ENCODE results near the gene PSMD1. TPM values are rescaled to one million over a fixed set of nuclear protein-coding genes. Genes with fewer than 3 reads are reported as not detected.

Gene PSMD1
- total RNA-seq, 4 donors from 2014 or later, result 51.5 to 116 (median 67.9) TPM

GRCh38 chr2:231113489-231113888 lies 56.8 kb downstream of the PSMD1 start:
- Histone ChIP-seq H3K4me1 (peaks cover 0 to 29% (median 0%) of the 10 kb centered on the region in 3 donors), H3K27ac (no peak overlapping the region), H3K4me3 (no peak overlapping the region), H3K9me3 (no peaks in the 10 kb centered on the region), H3K36me3 (peaks cover 0 to 30% (median 0%) of the 10 kb centered on the region in 3 donors), H3K27me3 (no peaks in the 10 kb centered on the region)
- TF ChIP-seq CTCF (IDR thresholded peaks at IDR 0.05) (no peak), POLR2A (IDR thresholded peaks at IDR 0.05) (no peak)
- intact Hi-C loops (cut with DNase I), result loop anchor here (5.0 kb wide), 1 partner anchor 79 kb away; no protein-coding TSS in a partner anchor
- WGBS, 2 donors, result 92 to 93% methylated on average over 5 of the region's 5 CpGs
- no peak for DNase-seq

DNA sequence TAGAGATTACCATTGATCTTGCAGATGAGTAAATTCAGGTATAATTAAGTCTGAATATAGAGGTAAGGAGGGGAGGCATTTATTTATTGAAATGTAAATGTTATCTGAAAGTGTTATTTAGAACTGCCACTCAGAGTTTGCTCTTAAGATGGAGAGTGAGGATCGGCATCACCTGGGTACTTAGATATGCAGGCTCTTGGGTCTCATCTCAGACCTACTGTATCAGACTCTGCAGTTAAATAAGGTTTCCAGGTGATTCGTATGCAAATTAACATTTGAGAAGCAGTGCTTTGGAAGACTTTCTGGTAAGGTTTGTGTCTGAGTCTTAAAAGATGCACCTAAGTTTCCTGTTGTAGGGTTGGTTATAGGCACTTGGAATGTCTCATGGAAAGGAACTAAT lies 59.0 kb downstream of the PSMD1 start:
- TF ChIP-seq POLR2A (IDR thresholded peaks at IDR 0.05) (no peak), CTCF (IDR thresholded peaks at IDR 0.05) (no peak)
- Histone ChIP-seq H3K4me1 (peaks cover 0 to 29% (median 0%) of the 10 kb centered on the region in 3 donors), H3K27ac (no peak overlapping the region), H3K4me3 (no peak overlapping the region), H3K36me3 (peaks cover 0 to 15% (median 0%) of the 10 kb centered on the region in 3 donors), H3K27me3 (no peaks in the 10 kb centered on the region), H3K9me3 (no peaks in the 10 kb centered on the region)
- 93 to 94% methylated on average over 2 of the region's 2 CpGs for WGBS, 2 donors
- no peak for DNase-seq
- intact Hi-C loops (cut with DNase I), result no loop called here

GRCh38 chr2:231117148-231117547 lies 60.5 kb downstream of the PSMD1 start:
- WGBS, 2 donors, result 20 to 33% methylated on average over 1 of the region's 1 CpG
- peaks cover 0 to 12% (median 0%) of the 10 kb centered on the region in 3 donors for H3K36me3 ChIP-seq
- intact Hi-C loops (cut with DNase I), result no loop called here
- H3K4me3 ChIP-seq, result no peak overlapping the region
- no peaks in the 10 kb centered on the region for H3K27me3 ChIP-seq
- peak overlapping the region in 1 of 4 donors; percentile 18 for H3K27ac ChIP-seq
- no peaks in the 10 kb centered on the region for H3K9me3 ChIP-seq
- peaks cover 0 to 21% (median 0%) of the 10 kb centered on the region in 3 donors for H3K4me1 ChIP-seq
- no peak for DNase-seq
- TF ChIP-seq POLR2A (IDR thresholded peaks at IDR 0.05) (no peak), CTCF (IDR thresholded peaks at IDR 0.05) (no peak)

- Histone ChIP-seq H3K27me3 (no peaks in the 10 kb centered on the region), H3K4me3 (no peak overlapping the region), H3K4me1 (peaks cover 0 to 28% (median 0%) of the 10 kb centered on the region in 3 donors), H3K27ac (peak overlapping the region in 2 of 4 donors; percentile 18 to 46), H3K36me3 (peaks cover 0 to 5% (median 0%) of the 10 kb centered on the region in 3 donors), H3K9me3 (no peaks in the 10 kb centered on the region)
- 45 to 64% methylated on average over 4 of the region's 4 CpGs for WGBS, 2 donors
- TF ChIP-seq POLR2A (IDR thresholded peaks at IDR 0.05), result no peak
- no peak for TF ChIP-seq CTCF (IDR thresholded peaks at IDR 0.05)
- no peak for DNase-seq
- intact Hi-C loops (cut with DNase I), result no loop called here
Observed at GRCh38 chr2:231117922-231118613, 61.4 kb downstream of the PSMD1 start.

DNA sequence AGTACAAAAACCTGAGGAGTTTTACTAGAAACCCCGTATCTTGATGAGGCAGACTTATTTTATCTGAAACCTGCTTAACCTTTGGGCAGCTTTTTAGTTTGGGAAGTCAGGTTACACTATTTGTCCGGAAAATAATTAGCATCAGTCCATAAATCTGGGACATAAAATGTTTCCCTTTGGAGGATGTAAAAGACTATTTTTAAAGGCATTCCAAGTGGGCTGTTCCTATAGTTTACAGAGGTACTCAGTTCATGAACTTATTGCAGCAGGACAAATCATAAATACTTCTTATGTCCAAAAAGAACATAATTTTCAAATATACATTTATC lies 61.9 kb downstream of the PSMD1 start:
- no peaks in the 10 kb centered on the region for H3K36me3 ChIP-seq
- WGBS, 2 donors, result 75 to 89% methylated on average over 2 of the region's 2 CpGs
- H3K4me1 ChIP-seq, result peaks cover 0 to 33% (median 4%) of the 10 kb centered on the region in 3 donors
- H3K27ac ChIP-seq, result peak overlapping the region in 1 of 4 donors; percentile 18
- no peaks in the 10 kb centered on the region for H3K27me3 ChIP-seq
- H3K9me3 ChIP-seq, result no peaks in the 10 kb centered on the region
- no peak for DNase-seq
- no peak overlapping the region for H3K4me3 ChIP-seq
- intact Hi-C loops (cut with DNase I), result no loop called here
- no peak for TF ChIP-seq POLR2A (IDR thresholded peaks at IDR 0.05)
- TF ChIP-seq CTCF (IDR thresholded peaks at IDR 0.05), result no peak

All from esophagus squamous epithelium (tissue), 5 donors.